Measurements from ENCODE around the gene SLC35F2. TPM values are rescaled to one million over a fixed set of nuclear protein-coding genes. Genes with fewer than 3 reads are reported as not detected.

Gene SLC35F2
- total RNA-seq, 2 donors from 2014 or later, result 18.8 to 23.6 TPM

DNA sequence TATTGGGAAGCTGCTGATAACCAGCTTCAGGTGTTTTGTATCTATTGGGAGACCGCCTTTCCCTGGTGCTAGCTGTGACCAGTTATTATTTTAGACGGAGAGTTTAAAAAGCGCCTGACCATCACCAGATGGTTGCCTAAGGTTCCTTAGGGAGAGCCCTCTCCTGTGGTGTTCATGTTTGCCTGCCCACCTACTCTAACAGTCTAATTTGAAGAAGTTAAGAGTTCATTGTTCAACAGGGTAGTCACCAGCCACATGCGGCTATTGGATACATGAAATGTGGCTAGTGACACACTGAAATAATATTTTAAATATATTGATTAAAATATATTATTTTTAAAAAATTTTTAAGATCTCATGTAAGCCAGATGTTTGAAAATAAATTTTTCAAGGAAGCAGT is 75.5 kb downstream of the SLC35F2 start:
- Mint-ChIP-seq H3K4me3 (no peak overlapping the region), H3K9me3 (no peaks in the 10 kb centered on the region), H3K27ac (no peak overlapping the region), H3K36me3 (ENCODE audit: low read depth) (no peaks in the 10 kb centered on the region), H3K27me3 (ENCODE audit: insufficient read depth) (no peaks in the 10 kb centered on the region), H3K4me1 (no peaks in the 10 kb centered on the region)
- H3K9me3 ChIP-seq (ENCODE audit: control insufficient read depth, low read length), result no peaks in the 10 kb centered on the region
- WGBS, 2 experiments (ENCODE audit: insufficient coverage in 1 of 2, insufficient read length in 1 of 2), result 85 to 90% methylated on average over 3 of the region's 4 CpGs
- H3K36me3 ChIP-seq (ENCODE audit: control insufficient read depth, insufficient read depth, low read length), result no peaks in the 10 kb centered on the region
- H3K27me3 ChIP-seq (ENCODE audit: control insufficient read depth, insufficient read depth, low read length, poor library complexity, severe bottlenecking), result no peaks in the 10 kb centered on the region
- H3K4me3 ChIP-seq (ENCODE audit: low read length), result no peak overlapping the region
- TF ChIP-seq, protein P1, sequence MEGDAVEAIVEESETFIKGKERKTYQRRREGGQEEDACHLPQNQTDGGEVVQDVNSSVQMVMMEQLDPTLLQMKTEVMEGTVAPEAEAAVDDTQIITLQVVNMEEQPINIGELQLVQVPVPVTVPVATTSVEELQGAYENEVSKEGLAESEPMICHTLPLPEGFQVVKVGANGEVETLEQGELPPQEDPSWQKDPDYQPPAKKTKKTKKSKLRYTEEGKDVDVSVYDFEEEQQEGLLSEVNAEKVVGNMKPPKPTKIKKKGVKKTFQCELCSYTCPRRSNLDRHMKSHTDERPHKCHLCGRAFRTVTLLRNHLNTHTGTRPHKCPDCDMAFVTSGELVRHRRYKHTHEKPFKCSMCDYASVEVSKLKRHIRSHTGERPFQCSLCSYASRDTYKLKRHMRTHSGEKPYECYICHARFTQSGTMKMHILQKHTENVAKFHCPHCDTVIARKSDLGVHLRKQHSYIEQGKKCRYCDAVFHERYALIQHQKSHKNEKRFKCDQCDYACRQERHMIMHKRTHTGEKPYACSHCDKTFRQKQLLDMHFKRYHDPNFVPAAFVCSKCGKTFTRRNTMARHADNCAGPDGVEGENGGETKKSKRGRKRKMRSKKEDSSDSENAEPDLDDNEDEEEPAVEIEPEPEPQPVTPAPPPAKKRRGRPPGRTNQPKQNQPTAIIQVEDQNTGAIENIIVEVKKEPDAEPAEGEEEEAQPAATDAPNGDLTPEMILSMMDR (conservative IDR thresholded peaks at IDR 0.05), result no peak
- H3K27ac ChIP-seq (ENCODE audit: low read depth, low read length), result no peak overlapping the region
- no peak overlapping the region for H3K9ac ChIP-seq (ENCODE audit: extremely low read depth, low read length, poor library complexity, severe bottlenecking)
- no peak for DNase-seq
- no peaks in the 10 kb centered on the region for H3K4me1 ChIP-seq (ENCODE audit: control insufficient read depth, insufficient read depth, low read length)

DNA sequence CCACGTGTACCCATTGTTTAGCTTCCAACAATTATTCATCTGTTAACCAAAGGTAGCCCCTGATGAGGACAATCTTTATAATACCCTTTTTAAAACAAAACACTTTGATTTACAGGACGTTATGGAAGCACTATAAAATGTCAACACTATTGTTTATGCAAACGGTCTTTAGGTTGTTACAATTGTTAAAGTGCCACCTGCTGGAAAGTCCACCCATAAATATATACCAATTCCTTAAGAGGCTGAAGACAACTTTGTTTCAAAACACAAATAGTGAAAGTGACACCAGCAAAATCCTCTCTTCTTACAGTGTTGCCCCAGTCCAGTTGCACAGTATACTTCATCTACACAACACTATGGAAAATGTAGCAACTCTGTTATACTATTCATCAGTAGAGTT is 77.8 kb downstream of the SLC35F2 start:
- H3K36me3 Mint-ChIP-seq (ENCODE audit: low read depth), result no peaks in the 10 kb centered on the region
- Histone ChIP-seq H3K4me1 (ENCODE audit: control insufficient read depth, insufficient read depth, low read length) (no peaks in the 10 kb centered on the region), H3K36me3 (ENCODE audit: control insufficient read depth, insufficient read depth, low read length) (no peaks in the 10 kb centered on the region), H3K4me3 (ENCODE audit: low read length) (no peak overlapping the region), H3K9ac (ENCODE audit: extremely low read depth, low read length, poor library complexity, severe bottlenecking) (no peak overlapping the region), H3K27ac (ENCODE audit: low read depth, low read length) (no peak overlapping the region), H3K9me3 (ENCODE audit: control insufficient read depth, low read length) (no peaks in the 10 kb centered on the region), H3K27me3 (ENCODE audit: control insufficient read depth, insufficient read depth, low read length, poor library complexity, severe bottlenecking) (no peaks in the 10 kb centered on the region)
- H3K27me3 Mint-ChIP-seq (ENCODE audit: insufficient read depth), result no peaks in the 10 kb centered on the region
- no peaks in the 10 kb centered on the region for H3K9me3 Mint-ChIP-seq
- TF ChIP-seq, protein P1 (conservative IDR thresholded peaks at IDR 0.05), result no peak
- no peak for DNase-seq
- H3K27ac Mint-ChIP-seq, result no peak overlapping the region
- no peaks in the 10 kb centered on the region for H3K4me1 Mint-ChIP-seq
- H3K4me3 Mint-ChIP-seq, result no peak overlapping the region
- 80 to 86% methylated on average over 2 to 3 of the region's 3 CpGs for WGBS, 2 experiments (ENCODE audit: insufficient coverage in 1 of 2, insufficient read length in 1 of 2)

DNA sequence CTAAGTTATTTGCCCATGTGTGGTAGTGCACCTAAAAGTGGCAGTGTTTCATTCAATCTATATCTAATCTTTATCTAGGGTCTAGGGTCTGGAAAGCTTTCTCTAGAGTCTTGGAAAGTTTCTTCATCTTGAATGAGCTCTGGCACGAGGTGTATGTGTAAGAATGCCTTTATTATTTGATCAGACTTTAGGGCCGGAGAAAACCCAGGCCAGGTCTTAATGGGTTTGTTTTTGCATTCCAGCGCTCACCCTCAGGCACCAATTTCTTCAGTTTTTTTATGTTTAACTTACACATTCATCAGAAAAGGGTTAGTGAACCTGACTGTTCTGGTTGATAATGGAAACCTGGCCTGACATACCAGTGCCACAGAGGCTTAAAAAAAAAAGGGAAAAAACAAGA is 78.5 kb downstream of the SLC35F2 start:
- H3K27me3 Mint-ChIP-seq (ENCODE audit: insufficient read depth), result no peaks in the 10 kb centered on the region
- H3K27ac Mint-ChIP-seq, result no peak overlapping the region
- WGBS, 2 experiments (ENCODE audit: insufficient coverage in 1 of 2, insufficient read length in 1 of 2), result 93 to 96% methylated on average over 3 of the region's 3 CpGs

More for the DNA sequence above, 78.5 kb downstream of the SLC35F2 start:
- TF ChIP-seq, protein P1 (conservative IDR thresholded peaks at IDR 0.05), result no peak
- H3K4me1 Mint-ChIP-seq, result no peaks in the 10 kb centered on the region
- H3K4me3 ChIP-seq (ENCODE audit: low read length), result no peak overlapping the region
- no peak overlapping the region for H3K9ac ChIP-seq (ENCODE audit: extremely low read depth, low read length, poor library complexity, severe bottlenecking)
- H3K4me1 ChIP-seq (ENCODE audit: control insufficient read depth, insufficient read depth, low read length), result no peaks in the 10 kb centered on the region
- H3K36me3 ChIP-seq (ENCODE audit: control insufficient read depth, insufficient read depth, low read length), result no peaks in the 10 kb centered on the region
- H3K4me3 Mint-ChIP-seq, result no peak overlapping the region
- no peaks in the 10 kb centered on the region for H3K9me3 Mint-ChIP-seq
- H3K27ac ChIP-seq (ENCODE audit: low read depth, low read length), result no peak overlapping the region
- no peaks in the 10 kb centered on the region for H3K27me3 ChIP-seq (ENCODE audit: control insufficient read depth, insufficient read depth, low read length, poor library complexity, severe bottlenecking)
- no peak for DNase-seq
- H3K36me3 Mint-ChIP-seq (ENCODE audit: low read depth), result no peaks in the 10 kb centered on the region
- H3K9me3 ChIP-seq (ENCODE audit: control insufficient read depth, low read length), result no peaks in the 10 kb centered on the region

Data from endodermal cell (in vitro differentiated cells).